Epithelial cell of prostate (primary cell): ENCODE results near the gene GNG14.
A peak's percentile ranks its signal among the peaks of the same experiment; 100 is the strongest.
"Not testable (repeated sequence)": the region's sequence is repeated elsewhere in the genome, so short reads cannot be mapped to it uniquely, and the experiment has no call there.

ENCODE experiments used
- DNase-seq: peaks from one replicate; pipeline ENCODE4 v3.0.0-alpha.2; 2011; ENCODE audit warnings: low read depth, low spot score
- H3K27ac ChIP-seq: fragments of 450-650 bp; 2 replicates; pipeline ENCODE4 v1.5.1; 2017; ENCODE audit warnings: mild to moderate bottlenecking

The GNG14 gene

DNA sequence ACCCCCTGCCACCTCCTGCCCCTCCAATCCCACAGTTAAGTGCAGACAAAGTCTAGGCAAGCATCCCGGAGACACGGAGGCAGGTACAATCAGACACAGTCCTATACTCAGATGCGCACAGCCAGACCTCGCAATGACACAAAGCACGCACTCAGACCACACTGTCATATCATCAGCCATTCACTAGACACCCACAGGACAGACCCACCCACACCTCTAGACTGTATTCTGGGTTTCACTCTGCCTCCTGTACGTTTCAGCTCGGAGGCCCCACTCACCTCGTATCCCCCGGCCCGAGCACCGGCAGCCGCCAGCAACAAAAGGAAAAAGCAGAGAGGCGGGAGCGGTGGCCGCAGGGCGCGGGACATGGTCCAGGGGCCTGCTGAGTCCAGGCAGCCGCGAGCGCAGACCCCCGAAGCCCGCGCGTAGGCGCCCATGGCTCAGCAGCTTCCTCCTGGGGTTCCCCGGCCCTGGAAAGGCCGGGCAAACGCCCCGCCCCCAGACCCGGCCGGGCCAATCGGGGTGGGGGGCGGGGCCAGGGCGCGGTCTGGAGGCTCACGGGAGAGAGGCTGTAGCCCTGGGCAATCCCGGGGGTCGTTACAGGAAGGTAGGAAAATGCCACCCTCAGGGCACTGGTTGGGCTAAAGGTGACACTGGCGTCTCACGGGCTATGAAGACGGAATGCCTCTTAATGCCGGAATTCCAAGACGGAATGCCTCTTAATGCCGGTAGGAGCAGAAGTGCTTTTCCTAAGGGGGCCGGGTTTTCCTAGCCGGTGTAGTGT is 21.3 kb upstream of the GNG14 start, which contains the start of the genes MAN2B1 and WDR83:
TSS of gene MAN2B1 (minus strand) at position 478 of the 784 bp plus-strand sequence. CDS start at position 437, 41 bp downstream.
TSS of gene WDR83 (plus strand) at position 543 of the 784 bp plus-strand sequence. CDS start 2,984 bp downstream, outside the sequence.
- no peak for DNase-seq
- H3K27ac ChIP-seq, result no peak within 1 kb of the TSS

DNA sequence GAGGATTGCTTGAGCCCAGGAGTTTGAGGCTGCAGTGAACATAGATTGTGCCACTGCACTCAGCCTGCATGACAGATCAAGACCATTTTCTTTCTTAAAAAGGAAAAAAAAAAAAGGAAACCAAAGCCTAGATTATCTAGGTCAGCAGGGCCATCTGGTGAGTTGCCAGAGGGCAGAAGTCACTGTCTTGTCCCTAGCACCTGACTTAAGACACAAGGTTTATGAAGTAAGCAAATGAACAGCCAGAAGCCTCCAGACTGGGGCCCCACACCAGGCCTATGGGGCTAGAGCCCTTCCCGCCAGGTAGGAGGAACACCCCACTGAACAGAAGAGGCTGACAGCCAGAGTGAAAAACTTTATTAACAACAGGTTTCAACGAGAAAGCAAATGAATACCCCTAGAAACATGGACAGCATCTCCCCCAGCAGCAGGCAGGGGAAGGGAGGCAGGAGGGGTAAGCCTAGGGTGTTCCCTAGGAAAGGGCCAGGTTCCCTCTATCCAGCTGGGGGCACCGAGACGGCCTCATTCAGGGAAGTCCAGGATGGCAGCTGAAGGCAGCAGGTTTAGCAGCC is 20.0 kb upstream of the GNG14 start:
- no peak for DNase-seq
- H3K27ac ChIP-seq, result no peak overlapping the region

- no peak for DNase-seq
- H3K27ac ChIP-seq, result peak overlapping the region; percentile 89
These were observed 19.5 kb upstream of the GNG14 start for GRCh38 chr19:12668346-12668745.

DNA sequence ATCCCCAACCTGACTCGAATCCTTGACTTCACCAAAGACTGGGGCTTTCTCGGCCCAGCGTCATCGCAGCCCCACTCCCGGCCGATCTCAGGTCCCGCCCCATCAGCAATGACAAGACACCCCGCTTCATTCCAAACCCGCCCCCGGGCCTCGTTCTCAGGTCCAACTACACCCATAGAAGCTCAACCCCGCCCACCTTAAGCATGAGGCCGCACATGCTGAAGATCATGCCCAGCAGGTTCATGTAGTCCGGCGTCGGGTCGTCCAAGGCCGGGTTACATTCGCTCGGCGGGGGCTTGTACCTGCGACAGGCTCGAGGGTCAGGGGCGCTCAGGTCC is 18.9 kb upstream of the GNG14 start:
- no peak for DNase-seq
- peak overlapping the region; percentile 89 for H3K27ac ChIP-seq

- H3K27ac ChIP-seq, result peak overlapping the region; percentile 89
- DNase-seq, result no peak
These were observed 18.3 kb upstream of the GNG14 start for GRCh38 chr19:12669270-12670158.

GRCh38 chr19:12670159-12670928 is 17.5 kb upstream of the GNG14 start:
- H3K27ac ChIP-seq, result peak overlapping the region; percentile 89
- DNase-seq, result no peak

DNA sequence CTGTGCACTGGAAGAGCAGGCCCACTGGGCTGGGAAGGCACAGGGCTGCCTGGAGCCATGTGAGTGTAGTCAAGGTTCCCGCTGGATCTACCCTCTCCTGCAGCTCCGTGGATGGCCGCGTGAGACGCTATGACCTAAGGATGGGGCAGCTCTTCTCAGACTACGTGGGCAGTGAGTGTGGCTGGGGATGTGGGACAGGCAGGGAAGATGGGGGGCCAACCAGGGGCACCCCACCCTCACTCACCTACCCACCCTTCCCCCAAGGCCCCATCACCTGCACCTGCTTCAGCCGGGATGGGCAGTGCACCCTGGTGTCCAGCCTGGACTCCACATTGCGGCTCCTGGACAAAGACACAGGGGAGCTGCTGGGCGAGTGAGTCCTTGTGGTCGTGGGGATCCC is 15.1 kb upstream of the GNG14 start:
- DNase-seq, result no peak

GRCh38 chr19:12675399-12675798 is 12.4 kb upstream of the GNG14 start:
- no peak overlapping the region for H3K27ac ChIP-seq
- DNase-seq, result no peak

More for the DNA sequence above, 15.1 kb upstream of the GNG14 start:
- no peak overlapping the region for H3K27ac ChIP-seq

GRCh38 chr19:12675940-12676339 is 11.9 kb upstream of the GNG14 start:
- no peak overlapping the region for H3K27ac ChIP-seq
- no peak for DNase-seq

DNA sequence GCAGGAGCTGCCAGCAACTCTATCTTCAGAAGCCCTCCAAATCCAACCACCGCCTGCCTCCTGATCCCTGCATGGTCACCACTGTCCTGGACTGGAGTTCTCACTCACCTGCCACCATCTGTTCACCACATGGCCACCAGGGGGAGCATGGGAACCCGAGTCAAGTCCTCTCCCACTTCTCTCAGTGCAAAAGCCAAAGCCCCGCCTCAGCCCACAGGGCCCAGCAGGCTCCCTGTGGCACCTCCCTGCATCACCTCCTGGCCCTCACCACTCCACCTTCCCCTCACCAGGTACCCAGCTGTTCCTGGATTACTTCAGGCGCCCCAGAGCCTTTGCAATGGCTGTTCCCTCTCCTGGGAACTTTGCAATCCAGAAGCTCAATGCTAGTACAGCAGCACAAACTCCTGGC is 11.4 kb upstream of the GNG14 start:
- DNase-seq, result no peak
- H3K27ac ChIP-seq, result no peak overlapping the region

GRCh38 chr19:12676928-12677327 is 10.9 kb upstream of the GNG14 start:
- H3K27ac ChIP-seq, result no peak overlapping the region
- DNase-seq, result no peak

GRCh38 chr19:12678039-12678438 is 9.8 kb upstream of the GNG14 start:
- DNase-seq, H3K27ac ChIP-seq: not testable (repeated sequence)

GRCh38 chr19:12680034-12680433 is 7.8 kb upstream of the GNG14 start:
- H3K27ac ChIP-seq, result no peak overlapping the region
- DNase-seq, result no peak

DNA sequence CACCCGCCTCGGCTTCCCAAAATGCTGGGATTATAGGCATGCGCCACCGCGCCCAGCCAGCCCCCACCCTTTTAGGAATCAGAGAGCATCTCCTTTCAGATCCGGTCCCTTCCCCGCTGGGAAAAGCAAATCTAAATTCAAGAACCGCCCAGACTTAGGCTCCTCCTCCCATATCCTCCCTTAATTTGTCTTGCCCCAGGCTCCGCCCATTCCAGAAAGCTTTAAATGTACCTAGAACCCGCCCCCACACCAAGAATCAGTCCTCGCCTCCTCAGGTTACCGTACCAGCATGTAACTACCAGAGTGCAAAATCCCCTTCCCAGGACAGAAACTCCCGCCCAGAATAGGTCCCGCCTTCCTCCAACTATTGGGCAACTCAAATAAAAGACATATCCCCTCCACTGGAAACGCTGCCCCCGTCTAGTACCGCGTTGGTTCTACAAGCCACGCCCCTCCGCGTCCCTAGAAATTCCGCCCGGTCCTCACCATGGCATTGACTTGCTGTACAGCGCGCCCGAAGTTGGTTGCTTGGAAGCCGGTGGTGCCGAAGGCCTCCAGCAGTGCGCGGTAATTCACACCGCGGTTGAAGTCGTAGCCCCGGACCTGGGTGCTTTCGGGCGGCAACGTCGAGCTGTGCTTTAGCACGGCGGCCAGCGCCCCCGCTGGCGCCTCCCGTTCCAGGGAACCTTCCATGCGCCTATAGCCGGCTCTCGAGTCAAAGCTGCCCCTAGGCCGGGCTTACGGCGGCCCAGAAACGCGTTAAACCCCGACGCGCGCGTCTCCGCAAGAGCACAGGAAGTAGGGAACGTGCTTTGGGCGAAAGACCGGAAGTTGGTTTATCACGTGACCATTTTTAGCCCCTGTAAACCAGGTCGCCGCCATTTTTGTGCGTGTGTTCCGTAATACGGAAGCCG is 6.5 kb upstream of the GNG14 start, which contains the start of gene DHPS:
TSS of gene DHPS (minus strand) at position 807 of the 914 bp plus-strand sequence. CDS start at position 693, 114 bp downstream.
- DNase-seq, result peak; percentile 90

DNA sequence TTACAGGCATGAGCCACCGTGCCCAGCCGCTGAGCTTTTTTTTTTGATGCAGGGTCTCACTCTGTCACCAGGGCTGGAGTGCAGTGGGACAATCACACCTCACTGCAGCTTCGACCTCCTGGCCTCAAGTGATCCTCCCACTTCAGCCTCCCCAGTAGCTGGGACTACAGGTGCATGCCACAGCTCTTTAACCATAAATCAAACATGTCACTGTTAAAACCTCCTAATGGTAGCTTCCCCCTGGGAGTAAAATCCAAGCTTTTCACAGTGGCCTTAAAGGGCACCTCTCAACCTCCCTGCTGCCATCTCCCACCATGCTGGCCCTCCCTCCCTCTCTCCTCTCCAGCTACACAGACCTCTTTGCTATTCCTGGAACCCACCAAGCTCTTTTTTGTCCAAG is 2.0 kb upstream of the GNG14 start:
- H3K27ac ChIP-seq, result no peak overlapping the region
- no peak for DNase-seq

More for the DNA sequence above, 6.5 kb upstream of the GNG14 start, which contains the start of gene DHPS:
- peak within 1 kb of the TSS; percentile 96 for H3K27ac ChIP-seq

GRCh38 chr19:12689012-12689411 is 1.2 kb downstream of the GNG14 start:
- H3K27ac ChIP-seq, result no peak overlapping the region
- no peak for DNase-seq

- no peak for DNase-seq
- no peak overlapping the region for H3K27ac ChIP-seq
These were observed 1.9 kb downstream of the GNG14 start for GRCh38 chr19:12689581-12690216.

GRCh38 chr19:12692960-12693359 is 5.2 kb downstream of the GNG14 start:
- no peak for DNase-seq
- no peak overlapping the region for H3K27ac ChIP-seq
